Esophagus muscularis mucosa (tissue), 4 donors: ENCODE results near the gene REV1. TPM values are rescaled to one million over a fixed set of nuclear protein-coding genes. Genes with fewer than 3 reads are reported as not detected.

ENCODE experiments used
- DNase-seq: peaks from one replicate; pipeline ENCODE4 v3.0.0-alpha.2; 2017; ENCODE audit errors: extremely low spot score
- H3K27ac ChIP-seq, 4 donors: fragments of 200-600 bp; sonication (generic); replicated peaks in 1 of 4; 1 replicate in 3 of 4; 2 replicates in 1 of 4; pipeline ENCODE4 v1.5.1; 2016 to 2019; ENCODE audit warnings: mild to moderate bottlenecking in 1 of 4
- H3K27me3 ChIP-seq, 4 donors: fragments of 200-600 bp; sonication (generic); one replicate each; pipeline versions ENCODE4 v1.5.1 to v1.6.0; 2016 to 2019
- H3K36me3 ChIP-seq, 4 donors: fragments of 200-600 bp; sonication (generic); one replicate each; pipeline ENCODE4 v1.5.1; 2016 to 2019
- H3K4me1 ChIP-seq, 4 donors: fragments of 200-600 bp; sonication (generic); one replicate each; pipeline ENCODE4 v1.5.1; 2016 to 2019
- H3K4me3 ChIP-seq, 4 donors: fragments of 200-600 bp; sonication (generic); 1 replicate in 2 of 4; 2 replicates in 2 of 4; pipeline ENCODE4 v1.5.1; 2016 to 2019; ENCODE audit warnings: mild to moderate bottlenecking in 4 of 4, moderate library complexity in 1 of 4
- H3K9me3 ChIP-seq, 4 donors: fragments of 200-600 bp; sonication (generic); 1 replicate in 3 of 4; 2 replicates in 1 of 4; pipeline ENCODE4 v1.5.1; 2016 to 2019
- EP300 ChIP-seq: sonication (generic); formaldehyde crosslinking; IDR thresholded peaks from one replicate; pipeline ENCODE4 v1.6.1; 2017; ENCODE audit warnings: antibody characterized with exemption
- POLR2A ChIP-seq: fragments of 450-650 bp; IDR thresholded peaks from one replicate; pipeline ENCODE4 v1.6.1; 2017; ENCODE audit warnings: antibody characterized with exemption, moderate library complexity, mild to moderate bottlenecking, low read depth
- POLR2AphosphoS5 ChIP-seq, 2 donors: sonication (generic); formaldehyde crosslinking; IDR thresholded peaks; one replicate each; pipeline ENCODE4 v1.6.1; 2017; ENCODE audit warnings: antibody characterized with exemption in 2 of 2
- WGBS: methylation state at CpG from one replicate; pipeline ENCODE4 v1.1.5; 2018; 5-methylcytosine and 5-hydroxymethylcytosine counted together
- intact Hi-C: fragments of 100-400 bp; cut with DNase I; formaldehyde crosslinking; loops from one replicate; pipeline ENCODE4 v1.15.1; 2023
- total RNA-seq, 4 donors: library from RNA; depleted of rRNA; stranded (reverse); fragments of >200 nt; gene quantifications; one replicate each; pipeline versions ENCODE4 v1.1.0 to v1.2.1, GENCODE V29; 2016
- TF ChIP-seq, protein P1 (sequence below), 3 experiments: fragments of 200-600 bp in 2 of 3; fragments of 450-650 bp in 1 of 3; sonication (generic) in 2 of 3; IDR thresholded peaks; one replicate each; pipeline ENCODE4 v1.5.1; 2017 to 2019; ENCODE audit warnings: antibody characterized with exemption in 3 of 3, mild to moderate bottlenecking in 2 of 3, moderate library complexity in 1 of 3

The REV1 gene
- total RNA-seq, 4 donors from 2014 or later: 26.7 to 47.7 (median 31.4) TPM

DNA sequence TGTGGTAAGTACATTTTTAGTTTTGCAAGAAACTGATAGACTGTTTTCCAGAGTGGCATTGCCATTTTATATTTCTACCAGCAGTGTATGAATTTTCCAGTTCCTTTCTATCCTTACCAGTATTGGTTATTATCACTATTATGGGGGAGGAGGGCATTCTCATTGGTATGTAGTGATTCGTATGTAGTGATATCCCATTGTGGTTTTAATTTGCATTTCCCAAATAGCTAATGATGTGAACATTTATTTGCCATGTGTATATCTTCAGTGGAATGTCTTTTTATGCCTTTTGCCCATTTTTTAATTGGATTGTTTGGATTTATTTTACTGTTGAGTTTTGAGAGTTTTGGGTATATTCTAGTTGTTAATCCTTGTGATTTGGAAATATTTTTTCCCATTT lies 135.7 kb downstream of the REV1 start:
- H3K36me3 ChIP-seq: no peaks in the 10 kb centered on the region
- no peak for TF ChIP-seq EP300
- TF ChIP-seq POLR2AphosphoS5 (IDR thresholded peaks at IDR 0.05): no peak
- TF ChIP-seq POLR2A: no peak
- TF ChIP-seq, protein P1, sequence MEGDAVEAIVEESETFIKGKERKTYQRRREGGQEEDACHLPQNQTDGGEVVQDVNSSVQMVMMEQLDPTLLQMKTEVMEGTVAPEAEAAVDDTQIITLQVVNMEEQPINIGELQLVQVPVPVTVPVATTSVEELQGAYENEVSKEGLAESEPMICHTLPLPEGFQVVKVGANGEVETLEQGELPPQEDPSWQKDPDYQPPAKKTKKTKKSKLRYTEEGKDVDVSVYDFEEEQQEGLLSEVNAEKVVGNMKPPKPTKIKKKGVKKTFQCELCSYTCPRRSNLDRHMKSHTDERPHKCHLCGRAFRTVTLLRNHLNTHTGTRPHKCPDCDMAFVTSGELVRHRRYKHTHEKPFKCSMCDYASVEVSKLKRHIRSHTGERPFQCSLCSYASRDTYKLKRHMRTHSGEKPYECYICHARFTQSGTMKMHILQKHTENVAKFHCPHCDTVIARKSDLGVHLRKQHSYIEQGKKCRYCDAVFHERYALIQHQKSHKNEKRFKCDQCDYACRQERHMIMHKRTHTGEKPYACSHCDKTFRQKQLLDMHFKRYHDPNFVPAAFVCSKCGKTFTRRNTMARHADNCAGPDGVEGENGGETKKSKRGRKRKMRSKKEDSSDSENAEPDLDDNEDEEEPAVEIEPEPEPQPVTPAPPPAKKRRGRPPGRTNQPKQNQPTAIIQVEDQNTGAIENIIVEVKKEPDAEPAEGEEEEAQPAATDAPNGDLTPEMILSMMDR (IDR thresholded peaks at IDR 0.05): no peak
- WGBS: 100% methylated on average over 1 of the region's 1 CpG
- H3K4me1 ChIP-seq: peaks cover 6 to 24% (median 14%) of the 10 kb centered on the region in 4 donors
- DNase-seq: no peak
- no peak overlapping the region for H3K4me3 ChIP-seq
- no peaks in the 10 kb centered on the region for H3K27me3 ChIP-seq
- no peaks in the 10 kb centered on the region for H3K9me3 ChIP-seq
- intact Hi-C loops: no loop called here
- H3K27ac ChIP-seq: no peak overlapping the region

Other genes starting within 250 kb of the REV1 start
- gene LYG2, start 234.4 kb downstream of the REV1 start, total RNA-seq: not detected
- gene LYG1, start 188.8 kb downstream of the REV1 start, total RNA-seq: under 1 TPM in 3 of 4 donors, not detected in 1; 0.50 to 0.65 (median 0.57) TPM
- gene TXNDC9, start 153.7 kb downstream of the REV1 start, total RNA-seq: 10 to 100 TPM; 19.9 to 30.3 (median 24.2) TPM
- 10 to 100 TPM; 39.6 to 60.2 (median 47.4) TPM for gene EIF5B, start 152.6 kb downstream of the REV1 start, total RNA-seq